ENCODE measurements around the gene DNAH7. TPM values are rescaled to one million over a fixed set of nuclear protein-coding genes. Genes with fewer than 3 reads are reported as not detected.

The DNAH7 gene
- total RNA-seq, 5 donors from 2014 or later (not counting 1 experiment from before 2014, with no cell fraction given) = 0.03 TPM; not detected in 4

GRCh38 chr2:195711478-195711877 lies 357.2 kb downstream of the DNAH7 start:
- Histone ChIP-seq H3K36me3 (ENCODE audit: control insufficient read depth in 2 of 2, extremely low read depth in 1 of 2, insufficient read depth in 1 of 2, low read length in 1 of 2) (peaks cover 0 to 48% of the 10 kb centered on the region in 2 donors), H3K27me3 (replicated peaks in 1 of 2; ENCODE audit: control insufficient read depth in 2 of 2, extremely low read depth in 1 of 2, insufficient read depth in 2 of 2, low read length in 1 of 2) (no peaks in the 10 kb centered on the region), H3K4me1 (ENCODE audit: control insufficient read depth in 1 of 2, extremely low read depth in 1 of 2, insufficient read depth in 2 of 2, low read length in 2 of 2) (no peaks in the 10 kb centered on the region), H3K9me3 (no peaks in the 10 kb centered on the region), H3K4me3 (ENCODE audit: control insufficient read depth in 1 of 2, extremely low read depth in 1 of 2, low read length in 1 of 2) (no peak overlapping the region), H3K27ac (ENCODE audit: low read length) (no peak overlapping the region)
- Mint-ChIP-seq H3K36me3 (peaks cover 68% of the 10 kb centered on the region), H3K4me1 (peaks cover 0 to 7% (median 3%) of the 10 kb centered on the region in 3 donors), H3K9me3 (no peaks in the 10 kb centered on the region), H3K4me3 (no peak overlapping the region), H3K27me3 (no peaks in the 10 kb centered on the region), H3K27ac (no peak overlapping the region)
- POLR2A ChIA-PET = no interaction called here
- ATAC-seq (replicated peaks in 1 of 4) = no peak
- CTCF ChIA-PET = no interaction called here
- no peak for DNase-seq

GRCh38 chr2:195709901-195710806 lies 358.5 kb downstream of the DNAH7 start:
- Mint-ChIP-seq H3K36me3 (peaks cover 65% of the 10 kb centered on the region), H3K4me1 (peaks cover 0 to 7% (median 3%) of the 10 kb centered on the region in 3 donors), H3K9me3 (no peaks in the 10 kb centered on the region), H3K27ac (no peak overlapping the region), H3K27me3 (no peaks in the 10 kb centered on the region), H3K4me3 (no peak overlapping the region)
- Histone ChIP-seq H3K4me3 (ENCODE audit: control insufficient read depth in 1 of 2, extremely low read depth in 1 of 2, low read length in 1 of 2) (no peak overlapping the region), H3K27me3 (replicated peaks in 1 of 2; ENCODE audit: control insufficient read depth in 2 of 2, extremely low read depth in 1 of 2, insufficient read depth in 2 of 2, low read length in 1 of 2) (no peaks in the 10 kb centered on the region), H3K27ac (ENCODE audit: low read length) (no peak overlapping the region), H3K36me3 (ENCODE audit: control insufficient read depth in 2 of 2, extremely low read depth in 1 of 2, insufficient read depth in 1 of 2, low read length in 1 of 2) (peaks cover 0 to 42% of the 10 kb centered on the region in 2 donors), H3K4me1 (ENCODE audit: control insufficient read depth in 1 of 2, extremely low read depth in 1 of 2, insufficient read depth in 2 of 2, low read length in 2 of 2) (no peaks in the 10 kb centered on the region), H3K9me3 (no peaks in the 10 kb centered on the region)
- ChIA-PET CTCF (no interaction called here), POLR2A (interaction anchor here in 1 of 2 donors (0.5 kb wide), 1 partner anchor 140 kb away, joined by 3 read pairs; no protein-coding TSS in a partner anchor)
- no peak for DNase-seq
- no CpG with 5 or more reads among the region's 2 CpGs for WGBS (ENCODE audit: insufficient coverage)
- no peak for ATAC-seq (replicated peaks in 1 of 4)

DNA sequence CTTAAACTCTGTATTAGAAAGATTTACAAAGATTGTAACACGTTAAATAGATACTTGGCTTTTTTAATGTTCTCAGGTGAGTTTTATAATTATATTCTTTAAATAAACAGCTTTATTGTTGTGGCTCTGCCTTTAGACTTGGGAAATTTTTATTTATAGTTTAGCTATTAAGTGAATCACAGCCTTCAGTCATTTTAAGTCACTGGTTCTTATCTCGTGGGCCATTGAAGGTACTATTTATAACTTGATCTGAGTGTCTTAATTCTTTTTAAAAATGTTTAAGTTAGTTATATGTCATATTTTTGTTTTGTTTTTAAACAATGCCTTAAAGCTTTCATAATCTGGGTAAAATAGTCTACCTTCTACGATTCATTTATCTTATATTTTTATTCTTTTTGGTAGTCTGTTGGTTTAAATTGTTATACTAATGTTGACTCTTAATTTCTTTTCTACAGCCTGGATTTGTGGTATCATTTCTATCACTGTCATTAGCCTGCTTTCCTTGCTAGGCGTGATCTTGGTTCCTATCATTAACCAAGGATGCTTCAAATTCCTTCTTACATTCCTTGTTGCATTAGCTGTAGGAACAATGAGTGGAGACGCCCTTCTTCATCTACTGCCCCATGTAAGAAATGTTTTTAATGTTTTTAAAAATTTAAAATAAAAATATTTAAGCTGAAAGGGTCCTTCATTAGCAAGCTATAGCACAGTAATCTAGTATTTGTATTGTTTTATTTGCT lies 362.3 kb downstream of the DNAH7 start:
- ATAC-seq (replicated peaks in 1 of 4) = no peak
- Histone ChIP-seq H3K27me3 (replicated peaks in 1 of 2; ENCODE audit: control insufficient read depth in 2 of 2, extremely low read depth in 1 of 2, insufficient read depth in 2 of 2, low read length in 1 of 2) (no peaks in the 10 kb centered on the region), H3K9me3 (no peaks in the 10 kb centered on the region), H3K27ac (ENCODE audit: low read length) (no peak overlapping the region), H3K36me3 (ENCODE audit: control insufficient read depth in 2 of 2, extremely low read depth in 1 of 2, insufficient read depth in 1 of 2, low read length in 1 of 2) (peaks cover 0 to 27% of the 10 kb centered on the region in 2 donors), H3K4me3 (ENCODE audit: control insufficient read depth in 1 of 2, extremely low read depth in 1 of 2, low read length in 1 of 2) (no peak overlapping the region), H3K4me1 (ENCODE audit: control insufficient read depth in 1 of 2, extremely low read depth in 1 of 2, insufficient read depth in 2 of 2, low read length in 2 of 2) (no peaks in the 10 kb centered on the region)
- Mint-ChIP-seq H3K27ac (no peak overlapping the region), H3K4me1 (peaks cover 10 to 14% (median 14%) of the 10 kb centered on the region in 3 donors), H3K4me3 (no peak overlapping the region), H3K9me3 (peaks cover 0 to under 1% (median under 1%) of the 10 kb centered on the region in 3 donors), H3K27me3 (no peaks in the 10 kb centered on the region), H3K36me3 (peaks cover 65% of the 10 kb centered on the region)
- POLR2A ChIA-PET = interaction anchor here (0.5 to 0.6 kb wide), 2 partner anchors 228 to 465 kb away, joined by 3 to 8 read pairs; partner anchors contain the start of gene STK17B (in 1 of the 2)
- DNase-seq = no peak
- CTCF ChIA-PET = interaction anchor here in 1 of 2 donors (1.1 kb wide), 1 partner anchor 47 kb away, joined by 3 read pairs; no protein-coding TSS in a partner anchor
- WGBS (ENCODE audit: insufficient coverage) = no CpG with 5 or more reads among the region's 5 CpGs

GRCh38 chr2:195700480-195700879 lies 368.2 kb downstream of the DNAH7 start:
- ChIA-PET POLR2A (no interaction called here), CTCF (no interaction called here)
- Mint-ChIP-seq H3K36me3 (peaks cover 74% of the 10 kb centered on the region), H3K4me3 (no peak overlapping the region), H3K27ac (no peak overlapping the region), H3K9me3 (peaks cover 4 to 29% (median 19%) of the 10 kb centered on the region in 3 donors), H3K4me1 (peaks cover 23 to 42% (median 40%) of the 10 kb centered on the region in 3 donors), H3K27me3 (no peaks in the 10 kb centered on the region)
- Histone ChIP-seq H3K9me3 (peaks cover 3% of the 10 kb centered on the region), H3K36me3 (ENCODE audit: control insufficient read depth in 2 of 2, extremely low read depth in 1 of 2, insufficient read depth in 1 of 2, low read length in 1 of 2) (peaks cover 0 to 10% of the 10 kb centered on the region in 2 donors), H3K27me3 (replicated peaks in 1 of 2; ENCODE audit: control insufficient read depth in 2 of 2, extremely low read depth in 1 of 2, insufficient read depth in 2 of 2, low read length in 1 of 2) (no peaks in the 10 kb centered on the region), H3K4me1 (ENCODE audit: control insufficient read depth in 1 of 2, extremely low read depth in 1 of 2, insufficient read depth in 2 of 2, low read length in 2 of 2) (no peaks in the 10 kb centered on the region), H3K4me3 (ENCODE audit: control insufficient read depth in 1 of 2, extremely low read depth in 1 of 2, low read length in 1 of 2) (no peak overlapping the region), H3K27ac (ENCODE audit: low read length) (no peak overlapping the region)
- DNase-seq (no peak), ATAC-seq (replicated peaks in 1 of 4) (no peak)
- 100% methylated on average over 1 of the region's 3 CpGs for WGBS (ENCODE audit: insufficient coverage)

- no peak overlapping the region for H3K27ac ChIP-seq (ENCODE audit: low read length)
- Mint-ChIP-seq H3K9me3 (peaks cover 15 to 43% (median 25%) of the 10 kb centered on the region in 3 donors), H3K36me3 (peaks cover 84% of the 10 kb centered on the region), H3K4me1 (peaks cover 39 to 54% (median 52%) of the 10 kb centered on the region in 3 donors), H3K27ac (no peak overlapping the region), H3K27me3 (no peaks in the 10 kb centered on the region), H3K4me3 (no peak overlapping the region)
- no CpG with 5 or more reads among the region's 3 CpGs for WGBS (ENCODE audit: insufficient coverage)
- peaks cover 3% of the 10 kb centered on the region for H3K9me3 ChIP-seq
- no peaks in the 10 kb centered on the region for H3K4me1 ChIP-seq (ENCODE audit: control insufficient read depth in 1 of 2, extremely low read depth in 1 of 2, insufficient read depth in 2 of 2, low read length in 2 of 2)
- H3K4me3 ChIP-seq (ENCODE audit: control insufficient read depth in 1 of 2, extremely low read depth in 1 of 2, low read length in 1 of 2) = no peak overlapping the region
- CTCF ChIA-PET = no interaction called here
- DNase-seq (no peak), ATAC-seq (replicated peaks in 1 of 4) (no peak)
- no peaks in the 10 kb centered on the region for H3K27me3 ChIP-seq (replicated peaks in 1 of 2; ENCODE audit: control insufficient read depth in 2 of 2, extremely low read depth in 1 of 2, insufficient read depth in 2 of 2, low read length in 1 of 2)
- peaks cover 0 to 14% of the 10 kb centered on the region in 2 donors for H3K36me3 ChIP-seq (ENCODE audit: control insufficient read depth in 2 of 2, extremely low read depth in 1 of 2, insufficient read depth in 1 of 2, low read length in 1 of 2)
- POLR2A ChIA-PET = interaction anchor here in 1 of 2 donors (0.7 kb wide), 1 partner anchor 1925 kb away, joined by 5 read pairs; no protein-coding TSS in a partner anchor
Measured at GRCh38 chr2:195697681-195698220, 370.9 kb downstream of the DNAH7 start.

- DNase-seq (no peak), ATAC-seq (replicated peaks in 1 of 4) (no peak)
- ChIA-PET POLR2A (interaction anchor here in 1 of 2 donors (0.7 kb wide), 1 partner anchor 26 kb away, joined by 4 read pairs; no protein-coding TSS in a partner anchor), CTCF (interaction anchor here in 1 of 2 donors (0.7 kb wide), 1 partner anchor 14 kb away, joined by 4 read pairs; no protein-coding TSS in a partner anchor)
- no peaks in the 10 kb centered on the region for H3K4me1 ChIP-seq (ENCODE audit: control insufficient read depth in 1 of 2, extremely low read depth in 1 of 2, insufficient read depth in 2 of 2, low read length in 2 of 2)
- no CpG with 5 or more reads among the region's 1 CpG for WGBS (ENCODE audit: insufficient coverage)
- H3K27me3 Mint-ChIP-seq = no peaks in the 10 kb centered on the region
- H3K36me3 Mint-ChIP-seq = peaks cover 87% of the 10 kb centered on the region
- H3K36me3 ChIP-seq (ENCODE audit: control insufficient read depth in 2 of 2, extremely low read depth in 1 of 2, insufficient read depth in 1 of 2, low read length in 1 of 2) = peaks cover 0 to 14% of the 10 kb centered on the region in 2 donors
- peaks cover 50 to 68% (median 62%) of the 10 kb centered on the region in 3 donors for H3K4me1 Mint-ChIP-seq
- H3K27ac ChIP-seq (ENCODE audit: low read length) = no peak overlapping the region
- peaks cover 3% of the 10 kb centered on the region for H3K9me3 ChIP-seq
- no peaks in the 10 kb centered on the region for H3K27me3 ChIP-seq (replicated peaks in 1 of 2; ENCODE audit: control insufficient read depth in 2 of 2, extremely low read depth in 1 of 2, insufficient read depth in 2 of 2, low read length in 1 of 2)
- peaks cover 25 to 52% (median 31%) of the 10 kb centered on the region in 3 donors for H3K9me3 Mint-ChIP-seq
- no peak overlapping the region for H3K4me3 ChIP-seq (ENCODE audit: control insufficient read depth in 1 of 2, extremely low read depth in 1 of 2, low read length in 1 of 2)
- no peak overlapping the region for H3K4me3 Mint-ChIP-seq
- no peak overlapping the region for H3K27ac Mint-ChIP-seq
Measured at GRCh38 chr2:195696012-195696411, 372.6 kb downstream of the DNAH7 start.

Data from T-cell (primary cell).